Subcutaneous abdominal adipose tissue (tissue), 5 donors: ENCODE results near the gene ITGA8.

Experiments
- H3K27ac ChIP-seq: one replicate; pipeline ENCODE4 v1.7.0; 2013; ENCODE audit warnings: low read depth, mild to moderate bottlenecking, inconsistent platforms, low read length, moderate library complexity
- H3K27me3 ChIP-seq, 5 donors: one replicate each; pipeline ENCODE4 v1.7.0; 2013; ENCODE audit warnings: low read length in 5 of 5, inconsistent platforms in 1 of 5; ENCODE audit not compliant: control insufficient read depth in 5 of 5, insufficient read depth in 4 of 5
- H3K36me3 ChIP-seq, 5 donors: one replicate each; pipeline ENCODE4 v1.7.0; 2013; ENCODE audit warnings: low read length in 5 of 5; ENCODE audit not compliant: control insufficient read depth in 5 of 5, insufficient read depth in 5 of 5
- H3K4me1 ChIP-seq, 5 donors: one replicate each; pipeline ENCODE4 v1.7.0; 2013; ENCODE audit warnings: low read length in 5 of 5, mild to moderate bottlenecking in 3 of 5, moderate library complexity in 1 of 5; ENCODE audit not compliant: control insufficient read depth in 5 of 5, insufficient read depth in 5 of 5
- H3K4me3 ChIP-seq, 5 donors: one replicate each; pipeline ENCODE4 v1.7.0; 2013; ENCODE audit warnings: low read length in 5 of 5, low read depth in 1 of 5
- H3K9ac ChIP-seq, 5 donors: one replicate each; pipeline ENCODE4 v1.7.0; 2013; ENCODE audit warnings: low read length in 5 of 5, mild to moderate bottlenecking in 4 of 5, moderate library complexity in 3 of 5
- H3K9me3 ChIP-seq, 5 donors: one replicate each; pipeline ENCODE4 v1.7.0; 2013; ENCODE audit warnings: low read length in 5 of 5; ENCODE audit not compliant: control insufficient read depth in 5 of 5
- donor health status: healthy.
- donor health status: healthy.
- donor health status: healthy.
- donor health status: healthy.
- donor health status: healthy.

ITGA8 gene

GRCh38 chr10:15738270-15738925 is 18.7 kb upstream of the ITGA8 start:
- H3K9ac ChIP-seq = no peak overlapping the region
- H3K27ac ChIP-seq = no peak overlapping the region
- peaks cover 3 to 13% (median 6%) of the 10 kb centered on the region in 5 donors for H3K27me3 ChIP-seq
- peaks cover 0 to 5% (median 3%) of the 10 kb centered on the region in 5 donors for H3K4me1 ChIP-seq
- H3K36me3 ChIP-seq = no peaks in the 10 kb centered on the region
- H3K4me3 ChIP-seq = no peak overlapping the region
- no peaks in the 10 kb centered on the region for H3K9me3 ChIP-seq

DNA sequence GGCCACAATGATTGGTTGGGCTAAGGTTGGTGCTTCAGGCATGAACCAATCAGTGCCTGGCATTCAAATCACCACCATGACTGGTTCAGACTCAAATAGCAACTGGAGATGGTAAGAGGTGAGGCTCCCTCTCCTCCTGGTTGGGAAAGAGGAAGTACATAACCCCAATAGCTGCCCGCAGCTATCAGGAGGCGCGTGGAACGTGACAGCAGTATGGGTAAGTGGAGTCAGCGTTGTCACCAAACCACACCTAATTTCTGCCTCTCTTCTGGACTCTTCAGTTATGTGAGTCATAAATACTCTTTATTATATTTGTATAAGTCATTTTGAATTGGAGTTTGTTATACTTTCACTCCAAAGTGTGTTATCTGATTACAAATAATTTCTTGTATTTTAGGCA is 17.9 kb upstream of the ITGA8 start:
- Histone ChIP-seq H3K4me3 (no peak overlapping the region), H3K27me3 (peaks cover 3 to 13% (median 6%) of the 10 kb centered on the region in 5 donors), H3K4me1 (peaks cover 0 to 5% (median 3%) of the 10 kb centered on the region in 5 donors), H3K27ac (no peak overlapping the region), H3K36me3 (no peaks in the 10 kb centered on the region), H3K9ac (no peak overlapping the region), H3K9me3 (no peaks in the 10 kb centered on the region)

- Histone ChIP-seq H3K27me3 (peaks cover 3 to 13% (median 6%) of the 10 kb centered on the region in 5 donors), H3K9ac (no peak overlapping the region), H3K9me3 (peaks cover 0 to 3% (median 0%) of the 10 kb centered on the region in 5 donors), H3K27ac (no peak overlapping the region), H3K36me3 (no peaks in the 10 kb centered on the region), H3K4me3 (no peak overlapping the region), H3K4me1 (peaks cover 0 to 5% (median 3%) of the 10 kb centered on the region in 5 donors)
Measured at GRCh38 chr10:15735763-15736162, 16.0 kb upstream of the ITGA8 start.

DNA sequence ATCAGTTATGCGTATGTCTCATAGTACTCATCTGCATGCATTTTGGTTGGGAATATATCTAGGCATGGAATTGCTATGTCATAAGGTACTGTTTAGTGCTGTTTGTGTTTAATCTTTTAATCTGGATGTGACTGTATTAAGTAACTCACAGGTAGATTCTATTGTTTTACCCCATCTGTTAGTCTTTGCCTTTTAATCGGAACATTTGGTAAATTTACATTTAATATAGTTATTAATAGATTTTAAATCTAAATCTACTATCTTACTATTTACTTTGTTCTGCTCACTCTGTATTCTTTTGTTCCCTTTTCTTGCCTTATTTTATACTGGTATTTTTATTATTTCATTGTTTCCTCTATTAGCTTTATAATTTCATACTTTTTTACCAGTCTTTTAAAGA is 10.6 kb upstream of the ITGA8 start:
- Histone ChIP-seq H3K36me3 (no peaks in the 10 kb centered on the region), H3K9me3 (peaks cover 0 to 9% (median 7%) of the 10 kb centered on the region in 5 donors), H3K4me3 (no peak overlapping the region)

GRCh38 chr10:15729890-15730289 is 10.2 kb upstream of the ITGA8 start:
- H3K9me3 ChIP-seq = peaks cover 0 to 9% (median 7%) of the 10 kb centered on the region in 5 donors

More for the DNA sequence above, 10.6 kb upstream of the ITGA8 start:
- Histone ChIP-seq H3K4me1 (peaks cover 0 to 3% (median 1%) of the 10 kb centered on the region in 5 donors), H3K27ac (no peak overlapping the region), H3K27me3 (peaks cover 0 to 4% (median 0%) of the 10 kb centered on the region in 5 donors), H3K9ac (no peak overlapping the region)

GRCh38 chr10:15726042-15726441 is 6.3 kb upstream of the ITGA8 start:
- Histone ChIP-seq H3K4me1 (peaks cover 0 to 3% (median 0%) of the 10 kb centered on the region in 5 donors), H3K27ac (no peak overlapping the region), H3K9me3 (peaks cover 0 to 9% (median 6%) of the 10 kb centered on the region in 5 donors), H3K36me3 (no peaks in the 10 kb centered on the region), H3K9ac (no peak overlapping the region), H3K4me3 (no peak overlapping the region), H3K27me3 (peaks cover 0 to 3% (median 0%) of the 10 kb centered on the region in 5 donors)

More at GRCh38 chr10:15729890-15730289, 10.2 kb upstream of the ITGA8 start:
- H3K4me1 ChIP-seq = peaks cover 0 to 3% (median 0%) of the 10 kb centered on the region in 5 donors
- no peaks in the 10 kb centered on the region for H3K36me3 ChIP-seq
- no peak overlapping the region for H3K4me3 ChIP-seq
- H3K9ac ChIP-seq = no peak overlapping the region
- no peaks in the 10 kb centered on the region for H3K27me3 ChIP-seq
- no peak overlapping the region for H3K27ac ChIP-seq

DNA sequence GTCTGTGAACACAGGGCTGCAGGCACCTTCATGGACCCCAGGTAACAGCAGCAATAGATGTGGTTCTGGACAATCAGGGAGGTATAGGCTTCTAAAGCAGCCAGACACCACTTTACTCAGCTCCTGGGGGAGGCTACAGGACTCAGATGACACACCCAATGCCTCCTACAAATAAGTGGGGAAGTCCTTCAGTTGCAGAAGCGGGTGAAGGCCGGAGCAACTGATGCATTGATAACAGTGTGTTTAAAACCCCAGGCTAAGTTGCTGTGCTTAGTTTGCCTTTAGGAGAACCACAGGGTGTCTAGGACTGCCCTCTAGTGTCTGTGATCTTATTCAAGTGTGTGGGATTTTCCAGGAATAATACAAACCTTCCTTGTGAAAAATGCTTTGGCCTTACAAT is 5.9 kb upstream of the ITGA8 start:
- Histone ChIP-seq H3K9me3 (peaks cover 0 to 9% (median 4%) of the 10 kb centered on the region in 5 donors), H3K9ac (no peak overlapping the region), H3K27ac (no peak overlapping the region), H3K4me3 (no peak overlapping the region), H3K4me1 (peaks cover 0 to 3% (median 0%) of the 10 kb centered on the region in 5 donors), H3K27me3 (peaks cover 0 to 5% (median 0%) of the 10 kb centered on the region in 5 donors), H3K36me3 (no peaks in the 10 kb centered on the region)

DNA sequence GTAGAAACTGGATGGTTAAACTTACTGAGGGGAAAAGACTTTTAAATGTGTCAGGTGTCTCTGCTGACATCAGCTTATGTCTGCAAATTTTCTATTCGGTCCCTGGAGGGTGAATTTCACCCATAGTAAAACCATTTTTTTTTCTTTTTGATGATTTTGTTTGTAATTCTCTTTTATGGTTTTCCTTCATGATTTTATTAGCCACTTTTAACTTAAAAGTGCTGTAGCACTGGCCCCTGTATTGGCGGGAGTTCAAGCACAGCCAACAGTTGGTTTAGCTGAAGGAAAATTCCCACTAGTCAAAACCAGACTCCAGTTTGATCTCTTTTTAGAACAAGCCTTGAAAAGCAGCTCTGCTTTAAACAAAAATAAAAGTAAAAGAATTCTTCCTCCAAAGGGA is 5.0 kb upstream of the ITGA8 start:
- Histone ChIP-seq H3K9me3 (peaks cover 0 to 2% (median 0%) of the 10 kb centered on the region in 5 donors), H3K4me3 (no peak overlapping the region), H3K27me3 (peaks cover 0 to 13% (median 3%) of the 10 kb centered on the region in 5 donors), H3K27ac (no peak overlapping the region), H3K36me3 (no peaks in the 10 kb centered on the region), H3K4me1 (peaks cover 1 to 6% (median 4%) of the 10 kb centered on the region in 5 donors), H3K9ac (no peak overlapping the region)

- no peak overlapping the region for H3K4me3 ChIP-seq
- H3K27ac ChIP-seq = no peak overlapping the region
- H3K36me3 ChIP-seq = no peaks in the 10 kb centered on the region
- no peaks in the 10 kb centered on the region for H3K9me3 ChIP-seq
- H3K4me1 ChIP-seq = peaks cover 1 to 15% (median 13%) of the 10 kb centered on the region in 5 donors
- peaks cover 2 to 18% (median 7%) of the 10 kb centered on the region in 5 donors for H3K27me3 ChIP-seq
- no peak overlapping the region for H3K9ac ChIP-seq
Measured at GRCh38 chr10:15723803-15724202, 4.1 kb upstream of the ITGA8 start.

DNA sequence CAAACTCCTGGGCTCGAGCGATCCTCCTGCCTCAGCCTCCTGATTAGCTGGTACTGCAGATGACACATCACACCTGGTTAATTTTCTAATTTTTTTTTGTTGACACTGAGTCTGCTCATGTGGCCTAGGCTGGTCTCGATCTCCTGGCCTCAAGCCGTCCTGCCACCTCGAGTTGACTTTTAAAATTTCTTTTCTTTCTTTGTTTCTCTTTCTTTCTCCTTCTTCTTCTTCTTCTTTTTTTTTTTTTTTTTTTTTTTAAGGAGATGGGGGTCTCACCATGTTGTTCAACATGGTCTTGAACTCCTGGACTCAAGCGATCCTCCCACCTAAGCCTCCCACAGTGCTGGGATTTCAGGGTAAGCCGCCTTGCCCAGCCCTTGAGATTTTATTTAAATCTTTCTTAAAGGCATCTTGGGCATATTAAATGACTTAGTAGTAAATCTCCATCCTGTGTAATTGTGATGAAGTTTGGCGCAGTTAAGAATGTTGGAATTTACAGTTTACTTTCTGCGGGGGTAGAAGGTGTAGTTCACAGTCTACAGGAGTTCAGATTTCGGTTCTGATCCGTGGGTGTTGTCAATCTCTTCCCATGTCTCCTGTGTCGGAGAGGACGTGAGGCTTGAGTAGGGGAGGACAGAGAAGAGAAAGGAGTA is 1.0 kb upstream of the ITGA8 start:
- Histone ChIP-seq H3K4me3 (no peak overlapping the region), H3K9ac (no peak overlapping the region), H3K4me1 (peaks cover 1 to 15% (median 13%) of the 10 kb centered on the region in 5 donors), H3K9me3 (no peaks in the 10 kb centered on the region), H3K27ac (no peak overlapping the region), H3K27me3 (peaks cover 5 to 27% (median 14%) of the 10 kb centered on the region in 5 donors), H3K36me3 (no peaks in the 10 kb centered on the region)
